Measurements from ENCODE around the gene ZNF195. TPM values are rescaled to one million over a fixed set of nuclear protein-coding genes. Genes with fewer than 3 reads are reported as not detected.

The ZNF195 gene
- total RNA-seq, 1 experiment from 2014 or later = 116 TPM

GRCh38 chr11:3341298-3341697 is 37.6 kb downstream of the ZNF195 start:
- DNase-seq = peak; percentile 64
- no peak overlapping the region for H4K5ac ChIP-seq (ENCODE audit: insufficient read length, low read depth, low read length)
- peaks cover 1% of the 10 kb centered on the region for H3K23me2 ChIP-seq (ENCODE audit: insufficient read length, low read depth, low read length, poor library complexity, severe bottlenecking)
- H3K4me2 ChIP-seq (ENCODE audit: insufficient read depth, insufficient read length, low read length) = no peak overlapping the region
- no peaks in the 10 kb centered on the region for H3K79me1 ChIP-seq (ENCODE audit: insufficient read depth, low read depth, low read length, poor library complexity, severe bottlenecking)
- no peak overlapping the region for H2BK15ac ChIP-seq (ENCODE audit: low read depth, low read length)
- H4K91ac ChIP-seq (ENCODE audit: insufficient read length, low read depth, low read length) = no peak overlapping the region
- H3K18ac ChIP-seq (ENCODE audit: insufficient read length, low read depth, low read length) = no peak overlapping the region
- Mint-ChIP-seq H3K36me3 (ENCODE audit: insufficient read depth in 1 of 3, low read depth in 3 of 3) (peaks cover 0 to 5% (median 3%) of the 10 kb centered on the region in 3 experiments; a peak in 3 of 7 replicates), H3K4me1 (peaks cover 19 to 20% of the 10 kb centered on the region in 2 experiments), H3K9me3 (peaks cover 0 to 5% of the 10 kb centered on the region in 2 experiments; a peak in 2 of 5 replicates), H3K27me3 (ENCODE audit: low read depth) (peaks cover 19% of the 10 kb centered on the region), H3K27ac (no peak overlapping the region), H3K4me3 (no peak overlapping the region)
- H3K27ac ChIP-seq (ENCODE audit: insufficient read length, low read depth, low read length) = no peak overlapping the region
- peak overlapping the region; percentile 75 for H2AFZ ChIP-seq (ENCODE audit: low read length)
- no peaks in the 10 kb centered on the region for H3K4me1 ChIP-seq (ENCODE audit: insufficient read depth, low read length)
- WGBS (ENCODE audit: extremely low coverage, insufficient read length, low lambda C conversion rate) = no CpG with 5 or more reads among the region's 10 CpGs
- no peak overlapping the region for H3K9ac ChIP-seq (ENCODE audit: extremely low read depth, insufficient read length, low read length)
- H3T11ph ChIP-seq (ENCODE audit: low read length) = no peak overlapping the region
- H4K20me1 ChIP-seq (ENCODE audit: control insufficient read depth, insufficient read depth, insufficient read length) = no peaks in the 10 kb centered on the region
- H2BK12ac ChIP-seq (ENCODE audit: insufficient read length, low read depth, low read length) = no peak overlapping the region
- no peak overlapping the region for H3K4ac ChIP-seq (ENCODE audit: low read depth, low read length)
- no peaks in the 10 kb centered on the region for H3K79me2 ChIP-seq (ENCODE audit: insufficient read depth, low read length)
- no peak overlapping the region for H3K23ac ChIP-seq (ENCODE audit: insufficient read length, low read depth, low read length)
- H3K56ac ChIP-seq (ENCODE audit: insufficient read length, low read depth, low read length) = no peak overlapping the region
- H2BK20ac ChIP-seq (ENCODE audit: low read depth, low read length, poor library complexity, severe bottlenecking) = no peak overlapping the region
- no peak overlapping the region for H3K14ac ChIP-seq (ENCODE audit: insufficient read depth, low read length)
- no peaks in the 10 kb centered on the region for H3K27me3 ChIP-seq (ENCODE audit: insufficient read depth, low read length)
- no peak overlapping the region for H2BK5ac ChIP-seq (ENCODE audit: insufficient read length, low read length)
- H4K8ac ChIP-seq (replicated peaks; ENCODE audit: insufficient read length, low read depth, low read length) = no peak overlapping the region
- no peak overlapping the region for H2AK5ac ChIP-seq (ENCODE audit: insufficient read length, low read length)
- TF ChIP-seq CTCF (conservative IDR thresholded peaks at IDR 0.05) = peak; percentile 93
- no peak overlapping the region for H2BK120ac ChIP-seq (ENCODE audit: low read depth, low read length, poor library complexity, severe bottlenecking)
- no peaks in the 10 kb centered on the region for H3K9me3 ChIP-seq (ENCODE audit: control insufficient read depth, low read depth, low read length)

Measured in H9 (cell line).